Thymus (tissue), 11 donors: ENCODE data around the gene CTTNBP2. TPM values are rescaled to one million over a fixed set of nuclear protein-coding genes. Genes with fewer than 3 reads are reported as not detected.

Experiments used
- DNase-seq, 9 donors: peaks; one replicate each; pipeline ENCODE4 v3.0.0-alpha.2; 2013; ENCODE audit warnings: low spot score in 9 of 9, low read depth in 6 of 9, missing footprints in 1 of 9
- H3K27ac ChIP-seq, 2 donors: one replicate each; pipeline ENCODE4 v1.5.1; 2013; ENCODE audit warnings: control low read depth in 1 of 2, low read depth in 1 of 2, low read length in 1 of 2, mild to moderate bottlenecking in 1 of 2, moderate library complexity in 1 of 2
- H3K27me3 ChIP-seq, 2 donors: one replicate each; pipeline ENCODE4 v1.5.1; 2013; ENCODE audit warnings: low read length in 1 of 2; ENCODE audit not compliant: control insufficient read depth in 2 of 2, insufficient read depth in 1 of 2
- H3K36me3 ChIP-seq, 2 donors: one replicate each; pipeline ENCODE4 v1.5.1; 2013; ENCODE audit warnings: low read length in 1 of 2, mild to moderate bottlenecking in 1 of 2, moderate library complexity in 1 of 2; ENCODE audit not compliant: control insufficient read depth in 2 of 2, insufficient read depth in 2 of 2
- H3K4me1 ChIP-seq, 2 donors: one replicate each; pipeline ENCODE4 v1.5.1; 2013; ENCODE audit warnings: low read length in 2 of 2; ENCODE audit not compliant: control insufficient read depth in 2 of 2, insufficient read depth in 2 of 2
- H3K4me3 ChIP-seq, 2 donors: one replicate each; pipeline ENCODE4 v1.5.1; 2013; ENCODE audit warnings: low read length in 2 of 2, control low read depth in 1 of 2, mild to moderate bottlenecking in 1 of 2
- H3K9me3 ChIP-seq, 2 donors: one replicate each; pipeline ENCODE4 v1.5.1; 2013; ENCODE audit warnings: low read length in 1 of 2, mild to moderate bottlenecking in 1 of 2; ENCODE audit not compliant: control insufficient read depth in 2 of 2, insufficient read depth in 1 of 2
- WGBS: extraction: QIAGEN DNeasy Blood & Tissue Kit; methylation state at CpG from one replicate; pipeline ENCODE4 v1.1.7; 2013; 5-methylcytosine and 5-hydroxymethylcytosine counted together
- polyA plus RNA-seq: library from polyadenylated mRNA; stranded (reverse); fragments of 200-250 nt; gene quantifications from one replicate; pipeline ENCODE4 v1.2.3, GENCODE V29; 2013
- total RNA-seq: library from RNA; stranded (reverse); fragments of 120-200 nt; gene quantifications from one replicate; pipeline ENCODE4 v1.2.4, GENCODE V29; 2013
- donor health status: healthy.

The CTTNBP2 gene
- total and polyA plus RNA-seq, 2 donors: 0.82 to 0.94 TPM

- no peaks in the 10 kb centered on the region for H3K27me3 ChIP-seq
- H3K4me1 ChIP-seq: no peaks in the 10 kb centered on the region
- 97% methylated on average over 2 of the region's 2 CpGs for WGBS
- no peaks in the 10 kb centered on the region for H3K9me3 ChIP-seq
- no peak overlapping the region for H3K4me3 ChIP-seq
- no peaks in the 10 kb centered on the region for H3K36me3 ChIP-seq
- DNase-seq: no peak
- no peak overlapping the region for H3K27ac ChIP-seq
These were observed 100.8 kb downstream of the CTTNBP2 start for GRCh38 chr7:117772421-117772820.

GRCh38 chr7:117771756-117772155 is 101.5 kb downstream of the CTTNBP2 start:
- no peaks in the 10 kb centered on the region for H3K9me3 ChIP-seq
- H3K4me1 ChIP-seq: no peaks in the 10 kb centered on the region
- 96% methylated on average over 4 of the region's 4 CpGs for WGBS
- H3K27ac ChIP-seq: no peak overlapping the region
- no peaks in the 10 kb centered on the region for H3K27me3 ChIP-seq
- no peak overlapping the region for H3K4me3 ChIP-seq
- H3K36me3 ChIP-seq: no peaks in the 10 kb centered on the region
- DNase-seq: no peak

- no peak overlapping the region for H3K27ac ChIP-seq
- H3K36me3 ChIP-seq: no peaks in the 10 kb centered on the region
- no peaks in the 10 kb centered on the region for H3K9me3 ChIP-seq
- no peak for DNase-seq
- H3K4me3 ChIP-seq: no peak overlapping the region
- no peaks in the 10 kb centered on the region for H3K4me1 ChIP-seq
- WGBS: 92% methylated on average over 1 of the region's 1 CpG
- H3K27me3 ChIP-seq: no peaks in the 10 kb centered on the region
These were observed 104.2 kb downstream of the CTTNBP2 start for GRCh38 chr7:117769085-117769484.

GRCh38 chr7:117767951-117768350 is 105.3 kb downstream of the CTTNBP2 start:
- no peak for DNase-seq
- no peaks in the 10 kb centered on the region for H3K36me3 ChIP-seq
- no peaks in the 10 kb centered on the region for H3K4me1 ChIP-seq

GRCh38 chr7:117766913-117767312 is 106.3 kb downstream of the CTTNBP2 start:
- DNase-seq: no peak
- Histone ChIP-seq H3K27ac (no peak overlapping the region), H3K27me3 (no peaks in the 10 kb centered on the region), H3K9me3 (no peaks in the 10 kb centered on the region), H3K36me3 (no peaks in the 10 kb centered on the region), H3K4me1 (no peaks in the 10 kb centered on the region), H3K4me3 (no peak overlapping the region)
- 92% methylated on average over 2 of the region's 2 CpGs for WGBS

More at GRCh38 chr7:117767951-117768350, 105.3 kb downstream of the CTTNBP2 start:
- Histone ChIP-seq H3K4me3 (no peak overlapping the region), H3K27ac (no peak overlapping the region), H3K27me3 (no peaks in the 10 kb centered on the region), H3K9me3 (no peaks in the 10 kb centered on the region)

- no peaks in the 10 kb centered on the region for H3K36me3 ChIP-seq
- no peak for DNase-seq
- H3K4me3 ChIP-seq: no peak overlapping the region
- H3K27me3 ChIP-seq: no peaks in the 10 kb centered on the region
- H3K27ac ChIP-seq: no peak overlapping the region
- no peaks in the 10 kb centered on the region for H3K9me3 ChIP-seq
- WGBS: 88% methylated on average over 1 of the region's 1 CpG
- H3K4me1 ChIP-seq: no peaks in the 10 kb centered on the region
These were observed 109.2 kb downstream of the CTTNBP2 start for GRCh38 chr7:117764031-117764430.

- DNase-seq: no peak
- Histone ChIP-seq H3K9me3 (no peaks in the 10 kb centered on the region), H3K4me1 (no peaks in the 10 kb centered on the region), H3K4me3 (no peak overlapping the region), H3K27ac (no peak overlapping the region), H3K36me3 (no peaks in the 10 kb centered on the region), H3K27me3 (no peaks in the 10 kb centered on the region)
- 95% methylated on average over 3 of the region's 3 CpGs for WGBS
These were observed 111.2 kb downstream of the CTTNBP2 start for GRCh38 chr7:117762055-117762454.

GRCh38 chr7:117759950-117760640 is 113.1 kb downstream of the CTTNBP2 start:
- 94% methylated on average over 9 of the region's 9 CpGs for WGBS
- H3K4me1 ChIP-seq: no peaks in the 10 kb centered on the region
- no peaks in the 10 kb centered on the region for H3K36me3 ChIP-seq

GRCh38 chr7:117757440-117757839 is 115.8 kb downstream of the CTTNBP2 start:
- H3K36me3 ChIP-seq: no peaks in the 10 kb centered on the region
- no peaks in the 10 kb centered on the region for H3K9me3 ChIP-seq
- WGBS: 96% methylated on average over 4 of the region's 4 CpGs
- H3K27ac ChIP-seq: no peak overlapping the region
- H3K27me3 ChIP-seq: no peaks in the 10 kb centered on the region
- no peak overlapping the region for H3K4me3 ChIP-seq
- DNase-seq: no peak
- no peaks in the 10 kb centered on the region for H3K4me1 ChIP-seq

More at GRCh38 chr7:117759950-117760640, 113.1 kb downstream of the CTTNBP2 start:
- H3K27me3 ChIP-seq: no peaks in the 10 kb centered on the region
- H3K9me3 ChIP-seq: no peaks in the 10 kb centered on the region
- DNase-seq: no peak
- H3K4me3 ChIP-seq: no peak overlapping the region
- no peak overlapping the region for H3K27ac ChIP-seq
